Mucosa of descending colon (tissue), 3 donors: ENCODE results near the gene AMER2. TPM values are rescaled to one million over a fixed set of nuclear protein-coding genes. Genes with fewer than 3 reads are reported as not detected.

Experiments used
- ATAC-seq: fragments of 200-7000 bp; cut with Tn5 transposase; one replicate; pipeline ENCODE4 v1.9.1; 2020; ENCODE audit warnings: mild to moderate bottlenecking, moderate library complexity
- DNase-seq, 3 donors: peaks; one replicate each; pipeline ENCODE4 v3.0.0-alpha.2; 2020
- H3K36me3 ChIP-seq: fragments of 200-600 bp; one replicate; pipeline ENCODE4 v1.8.0; 2021; ENCODE audit warnings: low read depth, mild to moderate bottlenecking
- H3K4me1 ChIP-seq: fragments of 200-600 bp; one replicate; pipeline ENCODE4 v1.8.0; 2021; ENCODE audit warnings: low read depth, mild to moderate bottlenecking
- H3K4me3 ChIP-seq: fragments of 200-600 bp; one replicate; pipeline ENCODE4 v1.8.0; 2021; ENCODE audit warnings: mild to moderate bottlenecking
- H3K9me3 ChIP-seq: fragments of 200-600 bp; one replicate; pipeline ENCODE4 v1.8.0; 2021; ENCODE audit warnings: mild to moderate bottlenecking
- intact Hi-C, 2 donors: fragments of 100-400 bp; cut with DNase I in 1 of 2; cut with micrococcal nuclease in 1 of 2; formaldehyde crosslinking; loops; one replicate each; pipeline versions ENCODE4 v1.11.0 to v1.11.1; 2022; cut with DNase I, micrococcal nuclease
- total RNA-seq, 3 donors: library from RNA; stranded (reverse); fragmentation: NEBNext Ultra II Directional in 2 of 3; extraction: Animal tissue kit (Norgen Biotek cat#: 25700) in 2 of 3; gene quantifications; one replicate each; pipeline versions ENCODE4 v1.2.1 to v1.2.4, GENCODE V29; 2021 to 2023
- TF ChIP-seq, protein P1 (sequence below): fragments of 200-600 bp; IDR thresholded peaks from one replicate; pipeline ENCODE4 v1.8.0; 2022; ENCODE audit warnings: antibody characterized with exemption, mild to moderate bottlenecking
- donor health status: DM: no; HTN: no; CAD: no; lungs with moderate emphysema.
- donor health status: DM: no; HTN: no; CAD: no.
- donor health status: DM: no; HTN: yes; CAD: no.

Gene AMER2
- total RNA-seq, 3 donors from 2014 or later = 0.05 to 0.70 TPM; not detected in 1

GRCh38 chr13:25170554-25171111, 1.5 kb downstream of the AMER2 start:
- intact Hi-C loops = no loop called here
- TF ChIP-seq, protein P1, sequence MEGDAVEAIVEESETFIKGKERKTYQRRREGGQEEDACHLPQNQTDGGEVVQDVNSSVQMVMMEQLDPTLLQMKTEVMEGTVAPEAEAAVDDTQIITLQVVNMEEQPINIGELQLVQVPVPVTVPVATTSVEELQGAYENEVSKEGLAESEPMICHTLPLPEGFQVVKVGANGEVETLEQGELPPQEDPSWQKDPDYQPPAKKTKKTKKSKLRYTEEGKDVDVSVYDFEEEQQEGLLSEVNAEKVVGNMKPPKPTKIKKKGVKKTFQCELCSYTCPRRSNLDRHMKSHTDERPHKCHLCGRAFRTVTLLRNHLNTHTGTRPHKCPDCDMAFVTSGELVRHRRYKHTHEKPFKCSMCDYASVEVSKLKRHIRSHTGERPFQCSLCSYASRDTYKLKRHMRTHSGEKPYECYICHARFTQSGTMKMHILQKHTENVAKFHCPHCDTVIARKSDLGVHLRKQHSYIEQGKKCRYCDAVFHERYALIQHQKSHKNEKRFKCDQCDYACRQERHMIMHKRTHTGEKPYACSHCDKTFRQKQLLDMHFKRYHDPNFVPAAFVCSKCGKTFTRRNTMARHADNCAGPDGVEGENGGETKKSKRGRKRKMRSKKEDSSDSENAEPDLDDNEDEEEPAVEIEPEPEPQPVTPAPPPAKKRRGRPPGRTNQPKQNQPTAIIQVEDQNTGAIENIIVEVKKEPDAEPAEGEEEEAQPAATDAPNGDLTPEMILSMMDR = no peak
- ATAC-seq = no peak

GRCh38 chr13:25169951-25170553, 2.0 kb downstream of the AMER2 start:
- Histone ChIP-seq H3K4me1 (peaks cover 8% of the 10 kb centered on the region), H3K4me3 (no peak overlapping the region), H3K9me3 (no peaks in the 10 kb centered on the region), H3K36me3 (no peaks in the 10 kb centered on the region)
- TF ChIP-seq, protein P1 = no peak
- intact Hi-C loops = no loop called here
- DNase-seq (no peak), ATAC-seq (no peak)

More at GRCh38 chr13:25170554-25171111, 1.5 kb downstream of the AMER2 start:
- peaks cover 8% of the 10 kb centered on the region for H3K4me1 ChIP-seq
- H3K9me3 ChIP-seq = no peaks in the 10 kb centered on the region
- no peak for DNase-seq
- H3K36me3 ChIP-seq = no peaks in the 10 kb centered on the region
- no peak overlapping the region for H3K4me3 ChIP-seq

DNA sequence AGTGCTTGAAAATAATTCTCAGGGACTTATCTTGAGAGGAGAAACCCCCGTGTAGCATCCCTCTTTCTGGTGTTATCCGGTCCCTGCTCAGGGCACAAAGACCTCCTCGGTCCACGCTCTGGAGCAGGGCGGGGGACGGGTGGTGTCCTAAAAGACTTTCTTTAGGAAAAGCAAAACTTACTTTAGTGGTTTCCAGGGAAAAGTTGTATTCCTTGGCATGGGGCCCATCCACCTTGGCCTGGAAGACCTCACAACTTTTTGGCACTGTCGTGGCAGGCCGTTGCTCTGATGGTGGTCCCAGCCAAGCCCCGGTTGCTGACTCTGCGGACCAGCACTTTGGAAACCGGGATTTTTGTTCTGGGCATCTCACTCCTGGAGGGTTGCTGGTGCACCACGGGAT, 2.7 kb downstream of the AMER2 start:
- TF ChIP-seq, protein P1 = no peak
- Histone ChIP-seq H3K36me3 (no peaks in the 10 kb centered on the region), H3K4me3 (no peak overlapping the region), H3K9me3 (no peaks in the 10 kb centered on the region), H3K4me1 (peaks cover 8% of the 10 kb centered on the region)
- ATAC-seq (no peak), DNase-seq (no peak)
- intact Hi-C loops = no loop called here

DNA sequence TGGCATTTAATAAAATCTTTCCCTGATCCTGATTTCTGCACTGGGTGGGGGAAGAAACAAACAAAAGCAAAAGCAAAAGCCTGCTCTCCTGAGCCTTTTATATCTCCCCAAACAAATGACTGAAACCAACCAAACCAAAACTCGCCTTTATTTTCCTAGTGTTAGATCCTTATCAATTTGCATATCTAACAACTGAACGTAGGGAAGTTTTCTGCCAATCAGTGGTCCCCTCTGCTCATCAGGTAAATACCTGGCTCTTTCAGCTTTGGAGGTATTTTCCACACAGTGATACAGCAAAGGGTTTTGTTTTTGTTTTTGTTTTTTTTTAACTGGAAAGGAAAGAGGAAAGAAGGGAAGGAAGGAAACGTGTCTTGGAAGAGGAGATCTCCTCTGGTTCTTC, 3.3 kb downstream of the AMER2 start:
- H3K9me3 ChIP-seq = no peaks in the 10 kb centered on the region
- TF ChIP-seq, protein P1 = no peak
- no peaks in the 10 kb centered on the region for H3K36me3 ChIP-seq
- DNase-seq = no peak
- no peak overlapping the region for H3K4me3 ChIP-seq
- ATAC-seq = no peak
- intact Hi-C loops = no loop called here
- H3K4me1 ChIP-seq = peaks cover 8% of the 10 kb centered on the region

- no peak for ATAC-seq
- intact Hi-C loops = no loop called here
These were observed 4.5 kb downstream of the AMER2 start for GRCh38 chr13:25167382-25168174.

More at GRCh38 chr13:25167382-25168174, 4.5 kb downstream of the AMER2 start:
- TF ChIP-seq, protein P1 = no peak
- DNase-seq = no peak
- H3K4me3 ChIP-seq = no peak overlapping the region
- peaks cover 8% of the 10 kb centered on the region for H3K4me1 ChIP-seq
- no peaks in the 10 kb centered on the region for H3K9me3 ChIP-seq
- no peaks in the 10 kb centered on the region for H3K36me3 ChIP-seq
